Measurements from ENCODE around the gene TMEM185B.

DNA sequence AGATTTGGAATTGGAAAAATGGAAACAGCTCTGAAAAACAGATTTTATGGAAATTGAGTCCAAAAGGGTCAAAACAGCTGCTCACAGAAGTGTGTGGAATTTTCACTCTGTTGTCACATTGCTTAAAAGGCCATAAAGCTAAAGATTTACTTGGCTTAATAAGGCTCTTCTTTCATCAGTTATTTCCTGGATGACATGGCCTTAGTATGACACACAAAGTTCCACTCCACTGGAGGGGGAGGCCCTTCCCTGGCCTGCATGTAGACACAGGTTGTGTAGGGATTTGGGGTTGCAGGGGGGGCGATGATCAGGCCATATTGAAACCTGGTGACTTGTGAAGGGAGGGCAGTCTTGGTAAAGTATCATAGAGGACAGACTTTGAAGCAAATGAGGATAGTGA is 34.0 kb downstream of the TMEM185B start:
- TF ChIP-seq, protein P1, sequence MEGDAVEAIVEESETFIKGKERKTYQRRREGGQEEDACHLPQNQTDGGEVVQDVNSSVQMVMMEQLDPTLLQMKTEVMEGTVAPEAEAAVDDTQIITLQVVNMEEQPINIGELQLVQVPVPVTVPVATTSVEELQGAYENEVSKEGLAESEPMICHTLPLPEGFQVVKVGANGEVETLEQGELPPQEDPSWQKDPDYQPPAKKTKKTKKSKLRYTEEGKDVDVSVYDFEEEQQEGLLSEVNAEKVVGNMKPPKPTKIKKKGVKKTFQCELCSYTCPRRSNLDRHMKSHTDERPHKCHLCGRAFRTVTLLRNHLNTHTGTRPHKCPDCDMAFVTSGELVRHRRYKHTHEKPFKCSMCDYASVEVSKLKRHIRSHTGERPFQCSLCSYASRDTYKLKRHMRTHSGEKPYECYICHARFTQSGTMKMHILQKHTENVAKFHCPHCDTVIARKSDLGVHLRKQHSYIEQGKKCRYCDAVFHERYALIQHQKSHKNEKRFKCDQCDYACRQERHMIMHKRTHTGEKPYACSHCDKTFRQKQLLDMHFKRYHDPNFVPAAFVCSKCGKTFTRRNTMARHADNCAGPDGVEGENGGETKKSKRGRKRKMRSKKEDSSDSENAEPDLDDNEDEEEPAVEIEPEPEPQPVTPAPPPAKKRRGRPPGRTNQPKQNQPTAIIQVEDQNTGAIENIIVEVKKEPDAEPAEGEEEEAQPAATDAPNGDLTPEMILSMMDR (IDR thresholded peaks at IDR 0.05), result no peak
- TF ChIP-seq POLR2A (IDR thresholded peaks at IDR 0.05), result no peak
